HL-60/S4 treated with retinoic acid at 250 ng/mL for 4 days and 3 days (cell line): ENCODE measurements around the gene PBOV1.
"Not testable (repeated sequence)": the region's sequence is repeated elsewhere in the genome, so short reads cannot be mapped to it uniquely, and the experiment has no call there.

ENCODE experiments used
- in situ Hi-C: fragments of 300-500 bp; cut with MboI; formaldehyde crosslinking; loops from 2 replicates; pipeline ENCODE4 v1.7.0; 2022; ENCODE audit warnings: low sequenced_read_pairs

Gene PBOV1

DNA sequence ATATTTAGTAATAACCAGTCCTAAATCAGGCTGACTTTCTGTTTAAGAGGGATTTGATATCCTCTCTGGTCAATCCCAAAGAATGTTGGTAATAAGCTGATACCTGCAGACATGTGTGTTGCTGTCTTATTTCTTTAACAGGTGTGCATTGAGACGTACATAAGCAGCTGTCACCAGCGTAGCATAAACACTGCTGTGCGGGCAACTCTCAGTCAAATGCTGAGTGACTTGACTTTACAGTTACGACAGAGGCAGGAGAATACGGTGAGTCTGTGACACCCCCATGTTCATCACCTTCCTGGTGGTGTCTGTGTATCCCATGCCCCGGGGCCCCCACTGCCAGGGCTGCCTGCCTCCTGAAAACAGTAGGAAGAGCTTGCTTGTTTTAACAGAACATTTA, 20.1 kb upstream of the PBOV1 start:
- in situ Hi-C loops, result no loop called here

DNA sequence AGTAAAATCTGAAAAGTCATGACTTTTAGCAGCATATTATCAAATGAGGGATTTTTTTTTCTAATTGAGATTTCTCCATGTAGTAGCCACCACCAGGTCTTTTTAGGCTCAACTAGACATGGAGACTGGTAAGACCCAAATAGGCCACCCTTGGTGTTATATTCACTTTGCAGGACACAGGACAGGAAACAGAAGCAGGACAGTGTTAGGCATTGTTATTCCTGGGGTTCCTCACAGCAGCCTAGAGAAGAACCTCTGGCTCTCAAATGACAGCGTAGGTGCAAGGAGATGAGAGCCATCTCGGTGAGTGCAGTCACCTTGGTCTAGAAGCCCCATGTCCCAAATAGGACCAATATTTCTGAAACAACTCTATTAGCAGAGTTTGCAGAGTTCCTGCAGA, 19.2 kb upstream of the PBOV1 start:
- in situ Hi-C loops, result no loop called here

DNA sequence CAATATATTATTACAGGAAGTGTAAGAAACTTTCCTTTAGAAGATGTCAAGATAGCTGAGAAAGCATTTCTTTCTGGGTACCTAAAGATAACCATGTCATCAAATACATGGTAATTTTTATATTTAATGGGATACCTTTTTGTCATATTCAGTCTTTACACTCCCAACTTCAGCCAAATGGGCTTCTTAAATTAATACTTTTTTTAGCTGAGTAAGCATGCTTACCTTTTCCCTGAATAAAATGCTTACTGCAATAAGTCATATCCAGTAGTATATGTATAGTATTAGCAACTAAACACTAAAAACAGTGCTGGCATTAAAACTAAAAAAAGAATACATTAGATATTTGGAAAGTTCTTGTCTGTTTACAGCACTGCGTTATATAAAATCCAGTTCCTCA, 17.4 kb upstream of the PBOV1 start:
- in situ Hi-C loops, result no loop called here

DNA sequence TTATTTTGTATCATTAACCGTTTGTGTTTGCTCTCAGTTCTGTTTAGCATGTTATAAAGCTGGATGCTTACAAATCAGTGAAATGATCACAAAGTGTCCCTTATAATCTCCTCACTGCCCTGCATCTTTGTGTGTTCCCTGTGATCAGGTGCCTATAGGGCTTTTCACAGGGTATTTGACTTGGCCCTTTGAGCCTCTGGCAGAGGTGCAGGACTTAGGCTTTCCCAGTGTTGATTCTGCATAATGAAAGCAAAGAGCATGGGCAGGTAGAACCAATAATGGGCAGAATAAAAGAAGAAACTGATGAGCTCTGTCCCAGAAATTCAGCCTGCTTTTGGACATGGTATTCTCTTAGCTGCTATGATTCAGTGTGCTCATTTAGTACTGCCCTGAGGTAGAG, 16.9 kb upstream of the PBOV1 start:
- in situ Hi-C loops, result no loop called here

DNA sequence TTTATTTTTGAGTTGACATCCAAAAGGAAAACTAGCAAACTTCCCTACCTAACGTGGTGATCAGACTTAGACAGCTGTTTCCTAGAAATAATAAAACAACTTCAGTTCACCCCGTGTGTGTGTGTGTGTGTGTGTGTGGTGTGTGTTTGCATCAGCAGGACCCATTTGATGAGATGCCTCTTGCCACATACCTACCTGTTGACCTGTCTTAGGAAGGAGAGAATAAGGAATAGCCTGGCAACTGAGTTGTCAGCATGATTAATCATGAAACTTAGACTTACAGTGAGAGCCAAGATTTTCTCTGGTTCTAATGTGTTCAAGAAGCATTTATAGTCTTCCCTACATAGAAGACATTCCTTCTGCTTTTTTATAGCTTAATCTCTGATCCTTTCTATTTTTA, 16.1 kb upstream of the PBOV1 start:
- in situ Hi-C loops, result no loop called here

DNA sequence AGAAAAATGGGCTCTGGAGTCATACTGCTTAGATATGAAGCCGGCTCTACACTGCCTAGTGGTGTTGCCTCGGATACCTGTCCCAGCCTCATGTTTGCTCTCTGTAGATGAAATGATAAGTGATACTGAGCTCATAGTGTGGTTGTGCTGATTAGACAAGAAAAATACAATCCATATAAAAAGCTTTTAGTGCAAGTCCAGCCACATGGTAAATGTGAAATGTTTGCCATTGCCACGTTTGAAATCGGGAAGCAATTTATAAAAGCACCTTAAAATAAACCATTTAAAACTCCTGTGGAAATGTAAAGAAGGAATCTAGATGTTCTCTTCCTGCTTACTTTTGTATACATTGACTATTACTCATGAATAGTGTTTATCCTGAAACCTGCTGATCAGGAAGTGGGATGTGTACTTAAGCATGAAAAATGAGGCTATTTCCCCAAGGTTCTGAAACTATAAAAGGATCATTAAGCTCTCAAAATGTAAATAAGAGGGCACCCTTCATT, 13.1 kb upstream of the PBOV1 start:
- in situ Hi-C loops, result no loop called here

DNA sequence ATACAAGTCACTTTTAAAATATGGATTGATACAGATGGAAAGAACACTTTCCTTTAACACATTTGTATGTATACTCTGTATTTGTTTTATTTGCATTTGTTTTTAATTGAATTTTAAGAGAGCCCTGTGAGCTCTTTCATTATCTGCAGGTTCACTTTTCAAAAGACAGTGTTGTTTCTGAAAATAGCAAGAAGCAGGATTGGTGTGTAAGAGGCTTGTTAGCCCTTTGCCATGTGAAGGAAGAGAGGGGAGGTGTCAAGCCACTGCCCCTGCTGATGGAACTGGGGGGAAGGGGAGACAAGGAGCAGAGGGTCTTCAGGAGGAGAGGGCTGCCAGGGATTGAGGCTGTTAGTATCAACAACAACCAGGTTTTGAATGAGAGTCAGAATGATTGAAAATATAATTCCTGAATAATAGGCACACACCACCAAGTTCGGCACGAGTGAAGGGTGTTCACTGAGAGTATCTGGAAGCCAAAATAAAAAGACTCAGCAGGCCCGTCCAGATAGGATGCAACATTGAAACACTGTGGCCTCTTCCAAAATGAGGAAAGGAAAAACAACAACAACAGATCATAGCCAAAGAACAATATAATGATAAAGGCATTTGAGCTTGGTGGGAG, 12.6 kb upstream of the PBOV1 start:
- in situ Hi-C loops, result no loop called here

DNA sequence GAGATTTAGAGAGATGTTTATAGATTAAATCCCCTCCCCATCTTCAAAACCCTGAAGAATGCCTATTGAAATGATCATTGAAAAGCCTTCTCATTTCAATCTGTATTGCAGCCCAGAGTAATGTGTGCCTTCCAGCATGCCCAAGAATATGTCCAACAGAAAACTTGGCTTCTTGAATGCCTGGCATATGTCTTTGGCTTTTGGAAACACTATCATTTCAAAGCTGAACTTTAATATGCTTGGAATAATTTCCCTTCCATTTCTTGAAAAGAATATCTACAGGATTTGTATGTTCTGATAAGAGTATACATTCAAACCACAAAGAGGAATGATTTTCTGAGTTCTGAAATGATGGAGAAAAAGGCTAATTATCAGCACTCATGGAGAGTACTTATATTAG, 11.9 kb upstream of the PBOV1 start:
- in situ Hi-C loops, result no loop called here

DNA sequence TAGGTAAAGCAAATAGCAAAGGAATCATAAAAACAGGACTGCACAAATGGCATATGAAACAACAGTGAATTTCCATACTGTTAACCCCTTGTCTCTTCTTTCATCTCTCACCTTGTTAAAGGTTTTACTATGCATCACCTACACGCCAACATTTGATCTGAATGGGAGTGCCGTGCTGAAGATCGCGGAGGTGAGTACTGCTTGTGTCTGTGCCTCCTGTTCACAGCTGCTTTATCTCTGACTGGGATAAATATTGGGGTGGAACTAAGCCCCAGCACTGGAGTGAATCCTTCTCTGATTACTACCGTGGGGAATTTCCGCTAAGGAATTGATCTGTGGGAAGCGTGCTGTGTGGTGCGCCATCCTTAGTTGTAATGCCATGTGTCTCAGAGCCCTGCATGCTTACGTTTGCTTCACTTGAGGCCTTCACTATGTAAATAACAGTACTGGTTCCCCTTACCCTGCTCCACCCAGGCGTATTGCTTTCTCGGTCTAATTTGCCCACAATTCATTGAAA, 11.4 kb upstream of the PBOV1 start:
- in situ Hi-C loops, result no loop called here

DNA sequence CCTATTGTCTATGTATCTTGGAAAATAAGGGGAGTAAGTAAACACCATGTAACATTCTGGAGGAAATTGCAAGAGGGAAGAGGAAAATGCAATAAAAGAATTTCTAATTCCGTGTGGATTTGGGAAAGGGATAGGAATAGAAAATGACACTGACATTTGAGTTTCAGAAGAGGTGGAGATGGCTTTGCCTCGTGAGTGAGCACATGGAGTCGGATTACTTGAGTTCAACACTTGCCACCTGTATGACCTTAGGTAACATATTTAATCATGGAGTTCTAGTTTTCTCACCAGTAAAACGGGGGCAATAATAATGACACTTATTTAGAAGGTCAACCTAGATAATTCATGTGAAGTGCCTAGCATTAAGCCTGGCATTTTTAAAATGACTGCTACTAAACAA, 10.8 kb upstream of the PBOV1 start:
- in situ Hi-C loops, result no loop called here

DNA sequence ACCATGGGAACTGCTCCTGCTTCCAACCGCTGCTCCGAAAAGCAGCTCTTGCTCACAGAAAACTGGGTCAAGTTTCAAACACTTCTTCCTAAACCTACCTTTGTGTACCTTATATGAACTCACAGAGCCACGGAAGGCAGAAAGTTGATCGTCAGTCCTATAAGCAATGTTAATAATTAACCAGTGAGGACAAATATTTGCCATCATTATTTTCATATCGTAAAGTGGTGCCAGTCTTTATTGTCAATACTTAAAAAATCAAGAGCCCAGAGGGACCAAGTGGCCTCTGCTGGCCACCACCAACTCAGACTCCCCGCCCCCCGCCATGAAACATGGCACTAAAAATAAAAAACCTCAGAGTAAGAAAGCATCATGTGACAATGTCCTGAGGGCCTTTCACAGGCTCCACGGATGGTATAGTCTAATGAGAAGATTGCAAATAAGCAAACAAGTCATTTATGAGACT, 9.1 kb upstream of the PBOV1 start:
- in situ Hi-C loops, result no loop called here

DNA sequence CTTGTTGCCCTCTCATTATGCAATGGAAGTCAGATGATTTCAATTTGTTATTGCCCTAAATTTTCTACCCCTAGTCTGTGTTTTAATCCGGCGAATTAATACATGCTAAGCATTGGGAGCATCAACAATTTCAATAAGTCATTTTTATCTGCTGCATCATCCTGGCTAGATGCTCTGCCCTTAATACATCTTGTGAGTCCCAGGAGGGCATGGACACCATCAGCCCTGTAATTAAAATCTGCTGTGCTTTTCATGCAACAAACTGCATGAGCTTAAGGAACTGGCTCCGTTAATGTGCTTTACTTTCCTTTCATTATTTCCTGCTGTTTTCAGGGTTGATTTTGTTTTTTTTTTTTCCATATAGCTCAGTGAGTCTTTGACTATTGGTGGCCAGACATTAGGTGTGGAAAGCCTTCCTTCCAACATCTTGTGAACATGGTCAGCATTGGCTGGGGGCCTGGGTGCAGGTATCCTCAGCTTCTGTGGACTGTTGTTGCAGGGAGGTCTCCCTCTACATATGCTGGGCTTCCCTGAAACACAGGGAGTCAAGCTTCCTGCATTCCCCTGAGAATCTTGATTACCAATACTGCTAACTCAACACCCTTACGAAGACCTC, 8.5 kb upstream of the PBOV1 start:
- in situ Hi-C loops, result no loop called here

DNA sequence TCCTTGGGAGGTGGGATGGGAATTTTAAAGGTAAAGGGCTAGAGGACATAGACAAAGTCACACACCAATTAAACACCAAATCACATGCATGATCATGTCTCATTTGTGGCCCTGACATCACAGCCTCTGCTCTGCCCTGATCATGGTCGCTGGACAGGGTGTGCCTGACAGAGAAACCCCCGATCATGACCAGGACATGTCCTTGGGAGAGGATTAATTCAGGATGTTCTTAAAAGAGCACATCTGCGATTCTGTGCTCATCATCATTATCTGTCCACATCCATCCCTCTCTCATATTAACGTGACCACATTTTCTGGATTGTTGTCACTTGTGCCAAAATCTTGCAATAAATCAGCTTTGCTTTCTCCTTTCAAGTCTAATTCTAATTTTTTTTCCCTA, 7.7 kb upstream of the PBOV1 start:
- in situ Hi-C loops, result no loop called here

DNA sequence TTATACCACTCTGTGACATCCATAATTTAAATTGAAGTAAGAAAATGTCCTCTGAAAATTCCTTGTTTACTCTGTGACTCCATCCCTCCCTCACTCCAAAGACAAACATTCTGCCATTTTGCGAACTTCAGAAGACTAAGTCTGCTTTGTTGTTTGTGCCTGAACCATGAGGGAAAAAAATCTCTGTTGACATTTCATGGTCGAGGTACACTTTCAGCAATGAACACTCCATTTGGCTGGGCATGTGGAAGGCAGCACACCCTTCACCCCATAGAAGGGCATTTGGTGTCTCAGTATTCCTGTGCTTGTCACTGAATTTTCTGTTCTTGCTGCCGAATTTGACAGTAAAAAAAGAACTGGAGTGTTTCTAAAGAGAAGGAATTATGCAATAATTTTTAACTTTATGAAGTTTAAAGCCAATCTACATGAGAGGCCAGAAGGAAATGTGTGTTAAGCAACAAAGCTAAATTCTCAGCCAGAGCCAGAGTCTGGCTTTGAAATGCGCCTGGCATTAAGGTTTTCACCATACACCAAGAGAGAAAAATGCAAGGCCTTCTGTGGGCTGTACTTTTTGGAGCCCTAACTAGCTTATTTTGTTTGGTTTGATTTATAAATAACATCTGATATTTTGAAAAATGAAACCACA, 4.7 kb upstream of the PBOV1 start:
- in situ Hi-C loops, result no loop called here

DNA sequence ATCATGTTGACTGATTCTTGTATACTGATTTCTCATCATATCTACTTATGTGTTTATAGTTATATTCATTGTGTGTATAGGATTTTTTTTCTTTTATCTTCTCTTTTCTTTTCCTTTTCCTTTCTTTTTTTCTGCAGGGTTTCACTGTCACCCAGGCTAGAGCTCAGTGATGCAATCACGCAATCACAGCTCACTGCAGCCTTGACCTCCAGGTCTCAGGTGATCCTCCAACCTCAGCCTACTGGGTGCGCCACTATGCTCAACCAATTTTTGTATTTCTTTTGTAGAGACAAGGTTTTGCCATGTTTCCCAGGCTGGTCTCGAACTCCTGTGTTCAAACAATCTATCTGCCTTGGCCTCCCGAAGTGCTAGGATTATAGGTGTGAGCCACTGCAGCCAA, 1.6 kb upstream of the PBOV1 start:
- in situ Hi-C loops, result no loop called here

DNA sequence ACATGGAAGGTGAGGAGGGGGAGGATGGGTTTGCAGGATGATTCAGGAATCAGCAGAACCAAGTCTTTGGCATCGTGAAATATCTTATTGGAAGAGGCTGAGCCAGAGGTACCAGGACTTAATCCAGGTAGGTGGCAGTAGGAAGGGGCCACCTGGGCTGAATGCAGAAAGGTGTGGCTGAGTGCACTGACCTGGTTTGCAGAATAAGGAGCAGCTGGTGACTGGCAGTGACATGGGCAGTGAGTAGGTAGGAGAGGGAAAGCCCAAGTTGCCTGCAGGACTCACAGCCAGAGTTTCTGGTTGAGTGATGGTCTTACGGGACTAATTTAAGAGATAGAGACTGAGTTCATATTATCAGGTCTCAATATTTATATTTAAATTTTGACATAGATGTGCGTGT, 1.1 kb upstream of the PBOV1 start:
- in situ Hi-C loops, result no loop called here

DNA sequence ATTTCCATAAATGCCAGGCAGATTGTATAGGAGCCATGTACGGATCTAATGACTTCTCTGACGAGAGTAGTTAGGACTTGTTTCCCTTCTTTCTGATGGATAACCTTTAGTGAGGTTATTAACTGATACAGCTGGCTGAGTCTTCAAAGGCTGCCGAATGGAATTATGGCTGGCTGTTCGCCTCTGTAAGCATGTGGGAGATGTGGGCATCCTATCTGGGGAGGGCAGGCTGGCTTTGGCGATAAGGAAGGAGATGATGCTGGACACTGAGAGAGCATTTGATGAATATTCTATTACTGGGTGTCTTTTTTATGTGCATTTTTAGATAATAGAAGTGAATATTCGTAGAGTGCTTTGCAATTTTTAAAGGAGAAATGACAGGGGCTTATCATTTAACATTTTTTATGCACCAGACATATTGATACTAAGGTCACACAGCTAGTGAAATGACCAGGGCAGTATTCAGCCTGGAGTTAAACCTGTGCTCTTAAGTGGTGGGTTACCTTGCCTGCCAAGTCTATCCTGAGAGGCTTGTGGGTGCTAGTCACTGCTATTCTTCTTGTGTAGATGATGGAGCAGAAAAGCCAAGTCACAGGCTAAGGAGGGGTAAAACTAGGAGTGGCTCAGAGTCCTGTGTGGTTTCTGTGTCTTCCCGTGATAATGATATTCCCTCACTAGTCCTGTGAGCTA, 3.1 kb downstream of the PBOV1 start:
- in situ Hi-C loops, result no loop called here

DNA sequence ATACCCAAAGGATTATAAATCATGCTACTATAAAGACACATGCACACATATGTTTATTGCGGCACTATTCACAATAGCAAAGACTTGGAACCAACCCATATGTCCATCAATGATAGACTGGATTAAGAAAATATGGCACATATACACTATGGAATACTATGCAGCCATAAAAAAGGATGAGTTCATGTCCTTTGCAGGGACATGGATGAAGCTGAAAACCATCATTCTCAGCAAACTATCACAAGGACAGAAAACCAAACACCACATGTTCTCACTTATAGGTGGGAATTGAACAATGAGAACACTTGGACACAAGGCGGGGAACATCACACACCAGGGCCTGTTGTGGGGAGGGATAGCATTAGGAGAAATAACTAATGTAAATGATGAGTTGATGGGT, 5.8 kb downstream of the PBOV1 start:
- in situ Hi-C loops, result not testable (repeated sequence)

DNA sequence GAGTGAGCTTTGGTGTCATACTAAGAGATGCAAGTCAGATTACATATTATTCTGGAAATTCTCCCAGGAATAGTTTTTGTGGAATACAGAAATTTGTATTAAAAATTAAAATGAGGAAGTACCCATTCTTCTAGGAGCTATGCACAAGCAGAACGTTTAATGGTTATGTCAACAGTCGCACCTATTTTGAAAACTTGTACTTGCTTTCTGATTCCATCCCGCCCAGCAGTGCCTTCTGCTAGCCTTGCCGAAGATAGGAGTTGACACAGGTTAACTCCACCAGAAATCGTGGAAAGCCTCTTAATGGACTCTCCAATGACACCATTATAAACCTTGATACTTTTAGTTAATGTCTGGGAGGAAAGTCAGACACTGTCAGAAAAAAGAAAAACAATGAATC, 6.7 kb downstream of the PBOV1 start:
- in situ Hi-C loops, result no loop called here

DNA sequence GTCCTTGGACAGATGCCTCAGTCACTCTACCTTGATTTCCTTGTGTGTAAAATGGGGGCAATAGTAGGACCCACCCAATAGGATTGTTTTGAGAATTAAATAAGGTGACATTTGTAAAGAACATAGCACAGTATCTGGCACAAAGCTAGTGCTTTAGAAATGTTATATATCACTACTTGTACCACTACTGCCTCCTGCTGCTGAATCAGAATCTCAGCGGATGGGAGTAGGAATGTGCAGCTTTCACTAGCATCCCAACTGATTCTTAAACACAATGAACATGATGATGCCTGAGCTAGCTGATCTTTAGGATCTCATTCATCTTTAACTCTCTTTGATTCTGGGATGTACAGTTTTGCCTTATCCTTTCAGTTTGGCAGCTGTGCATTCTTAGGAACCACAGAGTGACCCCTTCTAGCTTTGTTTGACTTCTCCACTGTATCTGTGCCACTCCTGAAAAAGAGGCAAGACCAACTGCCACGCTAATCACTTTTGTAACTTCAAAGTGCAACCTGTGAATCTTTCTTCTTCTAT, 7.2 kb downstream of the PBOV1 start:
- in situ Hi-C loops, result no loop called here

DNA sequence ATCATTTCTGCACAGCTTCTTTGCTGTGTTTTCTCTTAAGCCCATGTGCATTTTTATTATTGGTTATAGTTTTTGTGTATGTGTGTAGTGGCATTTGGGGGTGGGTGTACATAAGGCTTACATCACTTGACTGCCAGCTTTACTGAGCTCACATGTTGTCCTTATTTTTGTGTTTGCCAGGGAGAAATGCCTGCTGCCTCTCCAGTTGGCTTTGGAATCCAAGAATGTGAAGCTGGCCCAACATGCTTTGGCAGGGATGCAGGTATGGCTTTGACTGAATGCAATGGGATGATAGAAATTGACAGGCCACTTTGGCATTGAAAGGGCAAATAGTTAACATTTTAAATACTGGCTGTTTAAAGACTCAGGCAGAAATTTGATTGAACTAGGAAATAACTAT, 11.4 kb downstream of the PBOV1 start:
- in situ Hi-C loops, result no loop called here
